ENCODE measurements around the gene STXBP5L.

GRCh38 chr3:121473001-121473400 lies 565.0 kb downstream of the STXBP5L start:
- TF ChIP-seq CTCF (IDR thresholded peaks at IDR 0.05) (no peak), POLR2A (IDR thresholded peaks at IDR 0.05) (no peak), POLR2AphosphoS5 (IDR thresholded peaks at IDR 0.05; ENCODE audit: insufficient read depth in 1 of 2, low read depth in 1 of 2) (no peak)

Data from vagina (tissue), 2 donors.